WI38 (cell line): Measurements from ENCODE around the gene ZRANB2.
A peak's percentile ranks its signal among the peaks of the same experiment; 100 is the strongest.

Experiments used
- H3K4me3 ChIP-seq: 2 replicates; pipeline ENCODE4 v1.5.1; 2011; ENCODE audit warnings: low read depth, mild to moderate bottlenecking, control low read depth, low read length
- TF ChIP-seq, protein P1 (sequence below): IDR thresholded peaks from 2 replicates; pipeline ENCODE4 v1.5.1; 2012; ENCODE audit warnings: low read depth, mild to moderate bottlenecking, control low read depth, low read length

The ZRANB2 gene

DNA sequence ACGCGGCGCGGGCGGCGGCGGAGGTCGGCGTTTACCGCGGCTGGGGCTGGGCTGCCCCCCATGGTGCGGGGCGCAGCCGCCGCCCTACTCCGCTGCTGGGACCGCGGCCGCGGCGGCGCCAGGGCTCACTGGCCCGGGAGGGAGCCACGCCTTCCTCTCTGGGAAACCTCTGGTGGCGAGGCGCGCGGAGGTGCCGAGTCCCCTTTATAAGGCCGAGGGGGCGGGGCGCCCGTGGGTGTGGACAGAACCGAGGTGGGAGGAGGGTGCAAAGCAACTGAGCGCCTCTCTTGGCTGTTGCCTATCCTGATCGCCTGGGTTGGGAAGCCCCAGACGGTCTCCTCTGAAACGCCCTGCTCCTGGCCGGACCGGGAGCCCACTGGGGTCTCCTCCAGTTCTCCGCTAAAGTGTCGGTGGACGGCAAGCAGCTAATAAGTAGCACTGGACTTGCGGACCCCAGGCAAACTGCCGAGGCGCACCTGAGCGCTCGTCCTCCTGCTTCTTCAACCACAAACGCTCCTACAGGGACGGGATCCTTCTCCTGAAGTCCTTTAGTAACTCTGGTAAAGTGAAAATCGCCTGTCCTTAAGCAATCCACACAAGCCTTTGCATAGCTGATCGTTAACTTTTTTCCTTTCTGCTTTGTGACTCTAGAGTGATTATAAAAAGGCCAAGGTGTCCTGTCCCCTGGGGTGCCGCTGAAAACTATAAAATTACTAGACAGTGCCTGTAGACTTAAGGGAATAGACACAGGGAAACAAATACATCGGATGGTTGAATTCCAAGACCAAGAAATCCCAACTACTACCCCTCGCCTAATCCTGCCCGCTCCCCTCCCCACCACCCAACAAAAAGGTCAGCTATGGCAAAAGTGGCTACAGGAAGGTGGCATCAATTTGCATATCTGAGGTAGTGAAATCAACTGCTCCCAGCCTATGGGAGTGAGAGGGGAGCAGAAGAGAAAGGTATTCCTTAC is 32.9 kb downstream of the ZRANB2 start, which contains the start of gene PTGER3:
TSS of gene PTGER3 (minus strand) at position 182 of the 973 bp plus-strand sequence. CDS start 239 bp downstream, outside the sequence.
- H3K4me3 ChIP-seq, result peak within 1 kb of the TSS; percentile 50
- TF ChIP-seq, protein P1, sequence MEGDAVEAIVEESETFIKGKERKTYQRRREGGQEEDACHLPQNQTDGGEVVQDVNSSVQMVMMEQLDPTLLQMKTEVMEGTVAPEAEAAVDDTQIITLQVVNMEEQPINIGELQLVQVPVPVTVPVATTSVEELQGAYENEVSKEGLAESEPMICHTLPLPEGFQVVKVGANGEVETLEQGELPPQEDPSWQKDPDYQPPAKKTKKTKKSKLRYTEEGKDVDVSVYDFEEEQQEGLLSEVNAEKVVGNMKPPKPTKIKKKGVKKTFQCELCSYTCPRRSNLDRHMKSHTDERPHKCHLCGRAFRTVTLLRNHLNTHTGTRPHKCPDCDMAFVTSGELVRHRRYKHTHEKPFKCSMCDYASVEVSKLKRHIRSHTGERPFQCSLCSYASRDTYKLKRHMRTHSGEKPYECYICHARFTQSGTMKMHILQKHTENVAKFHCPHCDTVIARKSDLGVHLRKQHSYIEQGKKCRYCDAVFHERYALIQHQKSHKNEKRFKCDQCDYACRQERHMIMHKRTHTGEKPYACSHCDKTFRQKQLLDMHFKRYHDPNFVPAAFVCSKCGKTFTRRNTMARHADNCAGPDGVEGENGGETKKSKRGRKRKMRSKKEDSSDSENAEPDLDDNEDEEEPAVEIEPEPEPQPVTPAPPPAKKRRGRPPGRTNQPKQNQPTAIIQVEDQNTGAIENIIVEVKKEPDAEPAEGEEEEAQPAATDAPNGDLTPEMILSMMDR, result no peak

DNA sequence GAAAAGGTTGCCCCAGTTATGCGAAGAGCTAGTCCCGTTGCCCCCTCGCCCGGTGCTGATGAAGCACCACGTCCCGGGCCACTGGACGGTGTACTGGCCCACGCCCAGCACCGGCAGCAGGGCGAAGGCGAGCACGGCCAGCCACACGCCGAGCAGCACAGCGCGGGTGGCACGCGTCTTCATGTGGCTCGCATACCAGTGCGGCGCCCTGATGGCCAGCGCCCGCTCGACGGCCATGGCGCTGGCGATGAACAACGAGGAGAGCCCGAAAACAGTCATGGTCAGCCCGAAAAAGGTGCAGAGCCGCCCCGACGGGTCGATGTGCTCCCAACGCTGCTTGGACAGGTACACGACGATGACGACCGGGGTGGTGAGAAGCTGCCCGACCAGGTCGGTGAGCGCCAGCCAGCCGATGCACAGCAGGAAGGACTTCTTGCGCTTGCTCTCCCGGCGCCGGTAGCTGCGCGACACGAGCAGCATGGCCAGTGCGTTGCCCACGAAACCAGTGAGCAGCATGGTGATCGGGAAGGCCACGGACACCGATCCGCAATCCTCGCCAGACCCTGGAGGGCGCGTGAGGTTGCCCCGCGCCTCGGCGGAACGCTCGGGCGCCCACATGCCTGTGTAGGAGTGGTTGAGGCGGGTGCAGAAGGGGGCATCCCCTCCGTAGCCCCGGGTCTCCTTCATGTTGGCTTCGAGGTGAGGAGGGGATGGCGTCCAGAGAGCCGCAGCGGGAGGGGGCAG is 33.8 kb downstream of the ZRANB2 start:
- H3K4me3 ChIP-seq, result peak overlapping the region; percentile 50

DNA sequence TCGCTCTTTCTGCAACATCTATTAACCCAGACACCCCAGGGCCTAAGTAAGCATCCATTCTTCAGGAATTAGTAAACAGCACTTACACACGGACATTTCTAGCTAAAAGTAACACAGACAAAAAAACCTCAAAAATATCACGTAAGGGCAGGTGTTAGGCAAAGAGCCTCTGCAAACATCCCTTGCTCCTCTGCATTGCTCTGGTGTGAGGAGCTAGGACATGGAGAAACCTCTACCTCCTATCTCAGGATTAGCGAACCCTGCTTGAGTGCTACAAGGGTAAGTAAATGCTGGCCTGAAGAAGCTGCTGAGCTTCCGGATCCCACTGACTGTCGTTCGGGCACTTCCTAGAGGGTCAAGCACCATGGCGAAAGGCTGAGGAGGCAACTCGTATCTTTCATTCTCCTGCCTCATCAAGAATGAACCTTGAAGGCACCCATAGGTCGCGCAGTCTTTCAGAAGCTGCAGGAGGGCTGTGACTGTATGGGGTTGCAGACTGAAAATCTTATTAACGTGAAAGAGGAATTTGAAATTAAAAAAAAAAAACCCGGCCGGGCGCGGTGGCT is 35.3 kb downstream of the ZRANB2 start:
- TF ChIP-seq, protein P1, result no peak
- H3K4me3 ChIP-seq, result no peak overlapping the region

More for the DNA sequence above, 33.8 kb downstream of the ZRANB2 start:
- TF ChIP-seq, protein P1, result no peak

DNA sequence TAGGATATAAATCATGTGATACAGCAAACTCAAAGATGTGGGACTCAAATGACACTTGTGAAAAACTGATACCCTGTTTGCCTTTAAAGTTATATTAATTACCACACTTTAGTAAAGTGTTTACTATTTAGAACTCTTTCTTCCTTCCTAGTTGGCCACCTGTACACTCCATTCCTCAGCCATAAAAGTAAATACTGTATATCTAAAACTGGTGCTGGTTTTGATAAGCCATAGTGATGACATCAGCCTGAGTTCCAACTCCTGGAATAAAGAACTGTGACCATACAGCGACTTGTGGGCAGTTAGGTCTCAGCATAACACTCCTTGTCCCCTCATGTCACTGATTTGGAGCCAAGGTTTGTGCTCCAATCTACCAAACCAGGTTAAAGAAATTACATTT is 36.0 kb downstream of the ZRANB2 start:
- no peak overlapping the region for H3K4me3 ChIP-seq
- TF ChIP-seq, protein P1, result no peak

DNA sequence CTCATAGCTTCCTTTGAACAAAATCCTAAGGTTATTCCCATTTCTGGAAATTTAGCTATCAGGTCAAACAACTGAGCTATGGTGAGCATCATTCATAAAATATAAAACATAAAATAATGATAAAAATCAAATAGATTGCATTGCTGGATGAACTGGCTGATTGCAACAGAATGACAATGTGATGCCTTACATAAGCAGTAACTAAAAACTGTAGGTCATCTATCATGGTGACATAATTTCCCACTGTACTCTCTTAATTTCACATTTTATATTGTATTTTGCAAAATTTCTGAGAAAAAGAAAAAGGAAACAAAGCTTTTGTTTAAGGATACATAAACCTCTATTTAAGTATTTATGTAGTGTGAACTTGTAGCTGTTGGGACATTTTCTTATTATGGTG is 37.8 kb downstream of the ZRANB2 start:
- TF ChIP-seq, protein P1, result no peak
- no peak overlapping the region for H3K4me3 ChIP-seq

DNA sequence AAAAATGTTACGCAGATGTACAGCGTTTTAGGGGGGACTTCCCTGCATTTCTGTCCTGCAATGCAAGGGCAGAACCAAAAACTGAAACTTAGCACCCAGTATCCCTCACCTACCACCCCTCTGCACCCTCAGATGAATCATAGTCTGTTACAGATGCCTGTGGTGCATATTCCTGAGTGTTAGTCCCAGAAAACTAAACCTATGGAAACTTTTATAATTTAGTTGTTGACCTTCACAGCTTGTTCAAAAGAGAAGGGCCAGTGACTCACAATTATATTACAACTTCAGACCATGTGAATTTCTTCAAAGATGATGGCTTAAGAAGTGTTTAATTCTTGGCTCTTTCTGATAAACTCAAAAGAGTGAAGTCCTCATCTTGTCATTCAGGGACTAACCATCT is 39.0 kb downstream of the ZRANB2 start:
- TF ChIP-seq, protein P1, result no peak
- no peak overlapping the region for H3K4me3 ChIP-seq
